Activated CD4-positive, CD25-positive, alpha-beta regulatory T cell (primary cell): ENCODE data around the gene R3HDM2.
A peak's percentile ranks its signal among the peaks of the same experiment; 100 is the strongest.
"Not testable (repeated sequence)": the region's sequence is repeated elsewhere in the genome, so short reads cannot be mapped to it uniquely, and the experiment has no call there.

ENCODE experiments used
- DNase-seq, 4 experiments: peaks; one replicate each; lab custom pipeline; 2025; lab: John Stamatoyannopoulos, UW

R3HDM2 gene

GRCh38 chr12:57452937-57453509 lies 22.2 kb upstream of the R3HDM2 start:
- DNase-seq: peak in 3 of 4 experiments; percentile 11 to 39 (median 17)

- DNase-seq: no peak
These were observed 21.5 kb upstream of the R3HDM2 start for GRCh38 chr12:57452181-57452936.

- no peak for DNase-seq
These were observed 20.5 kb upstream of the R3HDM2 start for GRCh38 chr12:57451233-57451778.

- DNase-seq: no peak
These were observed 19.2 kb upstream of the R3HDM2 start for GRCh38 chr12:57450057-57450456.

- DNase-seq: no peak
These were observed 18.5 kb upstream of the R3HDM2 start for GRCh38 chr12:57449375-57449774.

GRCh38 chr12:57448669-57449068 lies 17.8 kb upstream of the R3HDM2 start:
- no peak for DNase-seq

GRCh38 chr12:57446292-57446960 lies 15.6 kb upstream of the R3HDM2 start:
- no peak for DNase-seq

- no peak for DNase-seq
These were observed 13.9 kb upstream of the R3HDM2 start for GRCh38 chr12:57444744-57445143.

GRCh38 chr12:57444337-57444736 lies 13.5 kb upstream of the R3HDM2 start:
- DNase-seq: not testable (repeated sequence)

- no peak for DNase-seq
These were observed 11.1 kb upstream of the R3HDM2 start for GRCh38 chr12:57441846-57442427.

GRCh38 chr12:57441393-57441792 lies 10.6 kb upstream of the R3HDM2 start:
- not testable (repeated sequence) for DNase-seq

- no peak for DNase-seq
These were observed 9.0 kb upstream of the R3HDM2 start for GRCh38 chr12:57439762-57440266.

GRCh38 chr12:57438400-57438799 lies 7.6 kb upstream of the R3HDM2 start:
- DNase-seq: no peak

GRCh38 chr12:57435293-57435692 lies 4.5 kb upstream of the R3HDM2 start:
- DNase-seq: no peak

GRCh38 chr12:57434517-57435223 lies 3.8 kb upstream of the R3HDM2 start, which contains the start of gene INHBC:
TSS of gene INHBC (plus strand) at chr12:57434784. CDS start at chr12:57434887, 103 bp downstream.
- no peak for DNase-seq

- no peak for DNase-seq
These were observed 2.5 kb upstream of the R3HDM2 start for GRCh38 chr12:57433370-57433769.

GRCh38 chr12:57431654-57432188 lies 878 bp upstream of the R3HDM2 start:
- no peak for DNase-seq

- peak; percentile 27 to 59 (median 48) for DNase-seq
These were observed 522 bp downstream of the R3HDM2 start for GRCh38 chr12:57430112-57430930.

GRCh38 chr12:57429473-57430111 lies 1.3 kb downstream of the R3HDM2 start:
- DNase-seq: no peak

- no peak for DNase-seq
These were observed 1.9 kb downstream of the R3HDM2 start for GRCh38 chr12:57428965-57429364.
